HG02884 (cell line): ENCODE data around the gene UBE2QL1.

ENCODE experiments used
- ATAC-seq: cut with Tn5 transposase; IDR thresholded peaks from one replicate; pipeline ENCODE4 v1.9.1; 2021; ENCODE audit warnings: mild to moderate bottlenecking, moderate library complexity; ENCODE audit not compliant: unreplicated experiment

UBE2QL1 gene

DNA sequence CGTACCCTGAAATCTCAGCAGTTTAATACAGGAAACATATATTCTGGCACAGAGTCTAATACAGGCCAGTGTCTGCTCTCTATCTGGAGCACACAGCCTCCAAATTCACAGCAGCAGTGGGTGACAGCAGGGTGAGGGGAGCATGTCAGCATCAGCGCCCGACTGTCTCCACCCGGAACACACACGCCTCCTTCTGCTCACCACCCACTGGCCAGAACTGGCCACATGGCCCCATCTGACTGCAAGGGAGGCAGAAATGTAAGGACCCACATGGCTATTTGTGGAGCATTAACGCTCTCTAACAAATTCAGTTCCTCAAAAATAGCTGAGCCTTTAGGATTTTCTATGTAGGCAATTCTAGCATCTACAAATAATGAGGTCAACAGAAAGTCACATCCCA is 24.6 kb downstream of the UBE2QL1 start:
- ATAC-seq = no peak

DNA sequence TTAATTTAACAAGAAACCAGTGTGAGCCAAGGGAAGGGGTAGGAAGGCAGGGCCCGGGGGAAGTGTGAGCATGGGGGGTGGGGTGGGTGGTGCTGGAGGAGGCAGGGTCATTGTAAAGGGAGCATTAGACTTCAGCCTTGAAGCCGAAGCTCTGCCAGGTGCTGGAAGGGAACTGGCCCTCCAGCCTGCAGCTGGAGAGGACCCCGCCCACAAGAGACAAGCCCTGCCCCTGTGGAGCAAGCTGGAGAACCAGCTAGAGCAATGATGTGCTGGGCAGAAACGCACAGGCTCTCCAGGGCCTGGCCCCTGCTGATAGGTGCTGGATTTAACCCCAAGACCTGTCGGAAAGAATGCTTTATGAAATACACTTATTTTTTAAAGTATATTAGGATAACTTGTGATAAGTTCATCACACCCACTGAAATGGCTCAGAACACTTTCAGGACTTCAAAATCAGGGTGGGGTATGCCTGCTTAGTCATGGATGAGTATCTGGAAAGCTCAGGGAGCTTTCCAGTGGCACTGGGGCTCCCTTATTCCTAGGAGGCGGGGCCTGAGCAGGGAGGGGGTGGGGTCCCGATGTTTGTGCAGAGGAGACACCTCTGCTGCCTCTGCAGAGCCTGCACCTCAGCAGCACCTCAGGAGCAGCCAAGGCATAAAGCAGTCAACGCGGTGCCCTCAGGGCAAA is 27.1 kb downstream of the UBE2QL1 start:
- ATAC-seq = no peak

DNA sequence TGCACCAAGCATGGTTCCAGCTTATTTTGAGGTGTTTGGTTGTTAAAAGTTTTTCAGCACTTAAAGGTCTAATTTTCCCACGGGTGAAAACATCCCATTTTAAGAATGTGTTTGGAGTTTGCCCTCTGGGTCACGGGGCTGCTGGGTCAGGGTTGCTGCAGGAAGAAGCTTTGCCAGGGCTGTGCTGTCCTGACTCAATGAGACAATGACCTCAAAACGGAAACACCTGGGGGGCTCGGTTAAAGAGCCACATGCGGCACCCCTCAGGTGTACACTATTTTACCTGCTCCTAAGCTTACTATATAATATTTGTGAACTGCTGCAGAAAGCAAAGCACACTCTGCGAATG is 27.6 kb downstream of the UBE2QL1 start:
- no peak for ATAC-seq

DNA sequence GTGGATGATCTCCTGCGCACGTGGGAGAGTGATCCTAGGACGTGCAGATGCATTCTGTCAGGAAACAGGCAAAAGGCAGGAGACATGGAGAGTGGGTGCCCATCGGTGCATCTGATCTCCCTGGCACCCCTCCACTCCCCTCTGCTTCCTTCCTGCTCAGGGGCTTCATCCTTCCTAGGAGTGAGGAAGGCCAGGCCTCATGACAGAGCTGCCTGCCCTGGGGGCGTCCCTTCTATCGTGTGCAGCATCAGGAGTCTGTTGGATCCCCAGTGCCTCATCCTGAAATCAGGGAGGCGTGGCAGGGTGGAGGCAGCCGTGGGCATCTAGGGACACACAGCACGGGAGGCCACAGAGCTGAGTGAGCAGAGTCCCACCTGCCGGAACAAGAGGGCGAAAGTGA is 30.1 kb downstream of the UBE2QL1 start:
- no peak for ATAC-seq

DNA sequence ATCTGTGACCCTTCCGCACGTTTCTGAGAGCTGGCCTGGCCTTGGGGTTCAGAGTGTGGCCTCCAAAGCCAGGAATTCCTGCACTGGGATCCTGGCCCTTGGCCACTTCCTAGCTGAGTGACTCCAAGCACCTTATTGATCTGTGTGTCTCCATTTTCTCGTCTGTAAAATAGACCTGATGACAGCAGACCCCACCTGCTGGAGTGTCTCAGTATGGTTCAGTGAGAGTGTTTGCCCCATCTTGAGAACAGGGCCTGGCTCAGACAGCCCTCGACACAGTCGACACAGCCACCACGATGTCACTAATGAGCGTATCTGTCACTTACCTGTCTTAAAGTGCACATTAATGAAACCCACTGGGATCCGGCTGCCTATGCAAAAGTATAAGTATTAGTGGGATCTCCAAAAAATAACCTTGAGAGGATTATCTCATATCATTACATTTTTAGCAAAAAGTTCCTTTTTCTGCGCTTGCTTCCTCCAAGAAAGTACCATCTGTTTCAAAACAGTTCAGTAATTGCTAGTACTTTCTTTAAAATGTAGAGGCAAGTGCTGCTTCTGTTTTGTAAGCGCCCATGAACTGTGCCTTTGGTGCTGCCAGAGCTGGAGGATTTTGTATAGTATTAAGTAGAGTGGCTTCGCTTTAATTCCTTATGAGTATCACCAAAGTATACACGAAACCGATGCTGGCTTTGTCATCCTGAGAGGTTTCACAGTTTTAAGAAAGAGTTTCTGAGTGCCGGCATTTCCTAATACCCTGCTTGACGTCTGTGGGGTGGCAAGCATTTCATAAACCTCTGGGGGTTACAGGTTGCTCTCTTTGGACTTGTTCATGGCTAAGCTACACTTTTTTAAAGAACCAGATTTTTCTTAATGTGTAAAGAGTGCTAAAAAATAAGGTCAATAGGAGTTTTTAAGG is 31.7 kb downstream of the UBE2QL1 start:
- peak; percentile 34 for ATAC-seq

DNA sequence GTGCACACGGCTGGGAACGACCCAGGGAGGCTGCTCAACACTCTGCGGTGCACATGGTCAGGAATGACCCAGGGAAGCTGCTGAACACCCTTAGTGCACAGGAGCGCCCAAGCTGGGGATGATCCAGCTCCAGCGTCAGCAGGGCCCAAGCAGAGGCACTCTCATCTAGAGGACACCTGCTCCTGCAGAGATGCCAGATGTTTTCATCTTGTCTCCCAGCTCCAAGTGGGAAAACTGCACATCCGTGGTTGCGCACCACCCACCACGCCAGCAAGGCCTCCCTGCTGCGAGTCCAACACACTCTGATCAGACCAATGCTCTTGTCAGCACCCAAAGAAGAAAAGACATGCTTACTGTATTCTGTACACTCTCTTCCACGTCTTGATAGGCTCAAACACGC is 34.1 kb downstream of the UBE2QL1 start:
- no peak for ATAC-seq

DNA sequence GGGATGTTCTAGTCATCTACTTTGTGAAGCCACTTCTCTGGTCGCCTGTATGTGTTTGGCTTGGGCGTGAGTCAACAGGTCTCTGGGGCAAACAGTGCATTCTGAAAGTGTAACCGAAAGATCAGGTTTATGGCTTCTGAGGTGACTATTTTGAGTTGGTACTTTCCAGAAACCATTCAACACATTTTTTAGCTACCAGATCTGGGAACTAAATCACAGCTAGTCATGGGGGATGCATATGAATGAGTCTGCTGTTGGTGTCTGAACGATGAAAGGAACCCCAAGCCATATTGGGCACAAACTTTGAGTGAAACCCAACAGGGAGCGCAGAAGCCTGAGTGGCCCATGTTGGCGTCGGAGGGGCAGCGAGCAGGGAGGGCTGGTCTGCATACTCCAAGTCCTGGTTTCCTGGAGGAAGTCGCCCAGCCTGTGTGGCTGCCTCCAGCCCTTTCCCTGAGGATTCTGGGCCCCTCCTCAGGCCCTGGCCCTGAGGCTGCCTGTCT is 35.3 kb downstream of the UBE2QL1 start:
- ATAC-seq = peak; percentile 88

DNA sequence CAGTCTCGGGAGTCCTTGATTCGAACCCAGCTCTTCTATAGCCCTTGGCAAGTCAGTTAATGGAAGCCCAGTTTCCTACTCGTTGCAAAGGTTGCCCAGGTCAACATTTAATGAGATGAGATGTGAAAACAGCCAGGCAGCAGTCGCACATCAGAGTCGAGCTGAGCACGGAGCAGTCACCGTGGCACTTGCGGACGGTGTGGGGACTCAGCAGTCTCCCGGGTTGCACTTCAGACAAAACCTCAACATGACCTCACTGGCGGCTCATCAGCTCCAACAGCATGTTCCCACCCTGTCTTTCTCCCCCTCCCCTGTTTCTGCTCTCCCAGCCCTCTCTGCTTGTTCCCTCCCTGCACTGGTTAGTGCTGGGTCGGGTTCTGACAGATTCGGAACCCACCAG is 35.8 kb downstream of the UBE2QL1 start:
- ATAC-seq = no peak

DNA sequence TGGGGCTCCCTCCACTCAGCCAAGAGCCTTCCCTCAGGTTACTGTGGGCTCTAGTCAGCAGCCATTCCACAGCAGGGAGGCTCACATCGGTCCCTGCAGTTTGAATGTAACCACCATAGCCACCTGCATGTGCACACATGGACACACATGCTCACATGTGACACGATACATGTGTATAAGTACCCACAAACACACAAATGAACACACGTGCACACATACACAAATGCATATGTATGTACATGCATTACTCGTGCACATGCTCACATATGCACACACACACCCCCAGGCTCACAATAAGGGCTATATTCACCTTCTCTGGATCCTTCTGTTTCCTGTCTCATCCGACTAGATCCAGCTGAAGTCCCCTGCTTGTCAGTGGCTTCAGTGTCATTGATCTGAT is 36.2 kb downstream of the UBE2QL1 start:
- ATAC-seq = no peak

DNA sequence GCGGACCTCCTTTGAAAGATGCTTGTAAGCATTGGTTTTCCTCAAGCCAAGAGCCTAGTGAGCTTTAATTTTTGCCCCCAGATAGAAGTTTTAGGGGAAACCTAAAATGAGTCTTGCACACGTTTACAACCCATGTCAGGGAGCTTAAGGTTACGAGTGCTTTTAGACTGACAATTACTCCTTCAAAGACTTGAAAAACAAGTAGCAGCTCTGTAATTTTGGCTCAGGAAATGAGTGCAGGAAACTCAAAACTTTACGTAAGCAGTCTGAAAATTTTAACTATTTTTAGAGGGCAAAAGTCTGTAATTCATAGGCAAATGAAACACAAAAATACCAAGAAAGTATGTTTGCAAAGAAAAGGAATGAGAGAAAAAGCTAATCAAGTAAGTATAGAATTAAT is 36.8 kb downstream of the UBE2QL1 start:
- ATAC-seq = no peak

DNA sequence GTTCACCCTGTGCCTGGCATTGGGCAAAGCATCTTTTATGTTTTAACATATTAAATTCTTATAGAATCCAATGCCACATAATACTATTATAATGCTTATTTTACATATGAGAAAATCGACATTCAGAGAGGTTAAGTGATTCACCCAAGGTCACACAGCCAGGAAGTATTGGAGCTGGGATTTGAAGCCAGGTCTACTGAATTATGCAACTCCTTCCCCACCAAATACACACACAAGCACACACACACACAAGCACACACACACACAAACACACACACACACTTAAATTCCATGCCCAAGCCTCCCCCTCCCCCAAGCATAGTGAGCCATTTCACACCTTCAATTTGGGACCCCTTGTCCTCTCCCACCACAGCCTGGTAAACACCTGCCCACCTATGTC is 37.4 kb downstream of the UBE2QL1 start:
- no peak for ATAC-seq

DNA sequence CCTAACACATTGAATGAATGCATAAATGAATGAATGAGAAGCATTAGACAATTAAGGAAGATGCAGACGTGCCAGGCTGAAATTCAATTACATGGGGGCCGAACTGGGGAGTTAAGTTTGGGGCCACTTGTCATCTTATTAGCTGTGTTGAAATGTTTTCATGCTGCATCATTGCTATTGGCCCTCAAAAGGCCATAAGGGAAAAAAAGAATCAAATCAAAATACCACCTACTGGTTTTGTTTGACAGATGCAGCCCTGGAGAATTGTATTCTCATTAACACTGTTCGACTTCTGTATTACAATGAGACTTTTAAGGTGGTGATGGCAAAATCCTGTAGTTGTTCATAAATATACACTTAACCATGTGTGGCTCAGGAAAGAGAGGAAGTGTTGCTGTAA is 38.4 kb downstream of the UBE2QL1 start:
- no peak for ATAC-seq

DNA sequence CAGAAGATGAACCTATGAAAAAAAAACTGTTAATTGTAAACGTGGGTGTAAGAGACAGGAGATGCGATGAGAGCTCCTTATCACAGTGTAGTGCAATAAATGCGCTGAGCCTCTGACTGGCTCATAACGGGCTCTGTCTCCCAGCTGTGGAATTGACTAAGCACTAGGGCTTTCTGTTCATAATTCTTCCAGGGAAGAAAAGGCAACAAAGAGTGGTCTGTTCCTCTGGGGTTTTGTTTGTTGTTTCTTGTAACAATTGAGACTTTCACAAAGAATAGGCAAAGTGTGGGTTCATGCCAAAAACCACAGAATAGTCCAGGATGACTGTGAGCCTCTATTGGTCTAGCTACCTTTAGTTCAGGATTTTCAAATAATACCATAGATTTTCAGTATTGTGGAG is 39.4 kb downstream of the UBE2QL1 start:
- ATAC-seq = no peak

DNA sequence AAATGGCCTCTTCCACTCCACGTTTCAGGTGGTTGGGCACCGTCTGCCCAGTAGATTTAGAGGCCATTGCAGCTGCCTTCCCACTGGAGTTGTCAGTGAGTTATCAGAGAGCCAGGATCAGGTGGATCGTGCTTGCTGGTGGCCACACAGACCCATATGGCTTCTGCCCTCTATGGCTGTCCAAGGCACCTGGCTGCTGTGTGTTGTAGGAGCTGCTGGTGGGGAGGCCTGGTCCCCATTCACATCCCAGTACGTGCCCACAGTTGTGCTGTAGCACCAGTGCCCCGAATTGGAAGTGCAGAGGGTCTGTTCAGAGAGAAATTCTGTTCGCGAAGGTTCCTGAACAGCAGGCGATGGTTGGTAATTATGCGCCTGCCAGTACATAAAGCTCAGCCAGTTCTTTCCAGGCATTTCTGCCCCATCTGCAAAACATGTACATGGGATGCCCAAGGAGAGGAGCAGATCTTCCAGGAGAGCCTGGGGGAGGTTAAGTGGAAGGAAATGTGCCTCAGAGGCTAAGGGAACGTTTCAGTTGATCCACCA is 41.1 kb downstream of the UBE2QL1 start:
- ATAC-seq = no peak

DNA sequence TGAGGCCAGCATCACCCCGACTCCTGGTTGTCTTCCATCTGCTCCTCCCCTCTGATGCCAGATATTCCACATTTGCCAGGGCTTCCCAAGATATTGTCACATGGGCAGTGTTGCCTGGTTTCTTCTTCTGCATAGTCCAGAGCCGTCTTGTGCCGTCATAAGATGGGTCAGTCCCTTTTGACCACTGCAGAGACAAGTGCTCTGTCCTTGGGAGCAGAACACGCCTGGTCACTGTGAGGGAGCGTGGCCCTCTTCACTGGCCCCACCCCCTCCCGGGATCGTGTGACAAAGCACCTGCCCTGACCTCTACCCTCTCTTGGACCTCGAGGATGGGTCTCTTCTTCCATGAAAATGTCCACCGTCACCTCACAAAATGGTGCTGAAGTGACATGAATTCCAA is 41.6 kb downstream of the UBE2QL1 start:
- no peak for ATAC-seq

DNA sequence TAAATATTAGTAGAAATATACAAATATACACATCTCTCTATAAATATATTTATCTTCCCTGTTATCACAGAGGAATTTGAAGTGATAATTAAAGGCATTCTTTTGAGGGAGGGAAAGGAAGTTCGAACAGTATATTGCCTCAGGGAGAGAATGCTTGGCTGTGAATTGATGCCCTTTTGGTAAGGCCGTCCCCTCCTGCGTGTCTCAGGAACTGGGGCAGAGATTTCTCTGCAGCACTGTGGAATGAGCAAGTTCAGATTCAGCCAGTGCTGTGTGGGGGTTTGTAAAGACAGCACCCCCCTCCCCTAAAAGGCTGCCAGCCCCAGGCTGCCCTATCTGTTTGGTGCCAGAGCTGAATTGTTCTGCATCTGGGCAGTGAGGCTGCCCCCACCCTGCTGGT is 42.0 kb downstream of the UBE2QL1 start:
- no peak for ATAC-seq

DNA sequence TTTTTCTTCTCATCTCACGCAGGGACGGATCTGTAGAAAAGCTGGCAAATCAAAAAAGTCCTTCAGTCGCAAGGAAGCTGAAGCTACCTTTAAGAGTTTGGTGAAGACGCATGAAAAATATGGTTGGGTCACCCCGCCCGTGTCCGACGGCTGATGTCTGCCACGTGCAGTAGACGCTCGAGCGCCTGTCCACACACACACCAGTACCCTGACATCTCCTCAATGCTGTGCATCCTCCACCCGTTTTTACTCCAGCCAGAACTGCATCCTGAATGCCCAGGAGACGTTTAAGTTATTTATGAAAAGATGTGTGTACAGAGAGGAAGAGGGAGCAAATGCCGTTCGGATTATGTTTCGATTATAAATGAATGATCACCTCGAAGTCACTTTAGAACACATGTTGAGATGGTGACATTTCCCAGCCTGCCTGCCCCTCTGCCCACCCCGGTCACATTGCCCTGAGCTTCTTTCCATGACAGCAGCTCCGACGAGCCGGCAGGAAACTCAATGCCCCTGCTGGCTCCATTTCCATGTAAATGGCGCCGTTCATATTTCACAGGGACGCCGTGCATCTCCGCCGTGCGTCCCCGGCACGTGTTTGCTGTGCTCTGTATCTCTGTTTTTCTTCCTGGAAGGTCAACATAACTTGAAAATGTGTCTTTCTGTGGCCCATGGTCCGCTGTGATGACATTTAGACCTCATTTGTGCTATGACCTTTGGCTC is 42.7 kb downstream of the UBE2QL1 start:
- no peak for ATAC-seq

DNA sequence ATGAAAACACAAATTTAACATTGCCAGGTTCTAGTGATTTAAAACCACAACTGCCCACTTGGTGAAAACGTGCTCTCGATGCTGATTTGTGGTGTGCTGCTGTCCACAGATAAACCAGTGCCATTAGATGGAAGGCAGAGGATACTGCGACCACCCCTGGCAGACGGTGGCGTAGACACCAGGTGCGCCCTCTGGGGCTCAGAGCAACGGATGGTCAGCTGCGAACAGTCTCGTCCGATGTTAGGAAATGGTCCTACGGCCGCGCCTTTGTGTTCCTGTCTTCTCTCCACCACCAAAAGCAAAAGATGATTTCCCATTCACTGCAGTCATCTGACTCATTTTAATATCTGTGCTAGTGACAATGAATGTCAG is 43.2 kb downstream of the UBE2QL1 start:
- no peak for ATAC-seq

DNA sequence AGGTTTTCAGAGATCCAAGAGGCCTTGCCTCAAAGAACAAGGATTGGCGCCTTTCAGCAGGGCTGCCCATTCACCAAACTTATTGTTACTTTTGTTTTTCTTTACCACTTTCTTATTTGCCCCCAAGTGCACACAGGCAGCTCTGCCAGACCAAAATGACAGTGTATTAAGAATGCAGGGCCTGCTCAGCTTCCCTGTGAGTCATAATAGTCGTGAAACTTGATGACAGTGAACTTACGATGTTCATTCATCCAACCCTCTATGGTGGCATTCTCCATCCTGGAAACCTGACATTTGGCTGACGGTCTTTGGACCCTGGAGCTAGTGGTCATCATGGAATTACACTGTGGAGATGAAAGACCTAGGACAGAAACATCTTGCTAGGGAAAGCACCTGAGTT is 44.3 kb downstream of the UBE2QL1 start:
- ATAC-seq = peak; percentile 25

DNA sequence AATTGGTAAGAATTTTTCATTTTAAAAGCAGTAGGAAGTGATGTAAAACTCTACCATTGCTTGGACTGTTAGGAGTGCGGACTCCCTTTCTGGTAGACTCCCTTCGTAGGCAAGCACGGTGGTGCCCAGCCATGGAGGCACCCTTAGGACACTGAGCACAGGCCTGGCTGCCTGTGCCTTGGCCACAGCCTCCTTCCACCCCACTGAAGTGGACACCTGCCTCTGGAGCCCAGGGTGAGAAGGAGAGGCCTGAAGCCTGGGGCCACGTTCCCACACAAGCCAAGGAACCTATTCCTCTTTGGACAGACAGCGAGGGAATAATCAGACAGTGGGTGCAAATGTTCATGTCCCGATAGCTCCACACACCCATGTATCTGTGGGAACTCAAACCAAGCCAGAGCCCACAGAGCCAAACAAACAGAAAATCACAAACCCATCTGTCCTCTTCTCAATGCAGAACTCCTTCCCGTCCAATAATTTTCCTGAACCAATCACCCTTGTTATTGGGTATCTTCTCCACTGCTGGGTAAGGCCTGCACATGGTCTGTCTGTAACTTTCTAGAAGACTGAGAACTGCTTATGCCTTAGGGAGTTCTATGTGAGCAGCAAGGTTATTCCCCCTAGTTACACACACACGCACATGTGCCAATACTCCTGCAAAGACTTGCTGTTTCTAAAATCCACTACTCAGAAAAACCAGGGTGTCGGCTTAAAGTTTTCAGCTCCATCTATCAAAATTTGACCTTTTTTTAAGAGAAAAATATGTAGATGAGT is 45.2 kb downstream of the UBE2QL1 start:
- ATAC-seq = no peak

DNA sequence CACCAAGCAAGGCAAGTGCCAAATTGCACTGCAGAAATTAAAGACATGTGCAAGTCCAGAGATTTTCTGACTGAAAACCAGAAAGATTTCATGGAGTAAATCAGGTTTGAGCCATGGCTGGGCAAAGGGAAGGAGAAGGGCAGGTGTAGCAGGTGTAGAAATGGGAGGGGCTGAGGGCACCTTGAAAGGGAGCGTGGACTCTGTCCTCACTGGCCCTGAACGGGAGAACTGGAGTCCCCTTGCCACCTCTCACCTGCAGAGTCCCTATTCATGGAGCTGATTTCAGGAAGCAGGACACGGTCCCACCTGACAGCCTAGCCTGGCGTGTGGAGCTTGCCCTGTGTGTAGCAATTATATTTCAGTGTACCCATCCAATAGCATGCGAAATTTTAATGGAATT is 46.3 kb downstream of the UBE2QL1 start:
- no peak for ATAC-seq
